ENCODE data around the gene HSF5.
A peak's percentile ranks its signal among the peaks of the same experiment; 100 is the strongest.

The HSF5 gene

DNA sequence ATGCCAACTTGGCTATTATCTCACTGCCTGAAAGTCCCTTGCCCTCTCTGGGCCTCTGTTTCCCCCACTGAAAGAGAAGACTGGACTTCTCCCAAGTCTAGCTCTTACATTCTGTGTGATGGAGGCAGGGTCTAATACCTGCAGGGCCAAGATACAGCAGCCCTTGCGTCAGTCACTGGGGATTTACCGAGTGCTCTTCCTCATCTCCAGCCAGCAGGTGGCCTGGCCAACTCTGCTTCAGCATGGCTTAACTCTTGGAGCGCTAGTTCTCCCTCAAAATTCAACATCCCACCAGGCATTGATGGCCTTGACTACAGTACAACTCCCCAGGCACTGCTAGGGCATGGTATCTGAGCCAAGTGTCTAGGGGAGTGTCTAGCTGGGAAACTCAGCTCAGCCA is 46.1 kb upstream of the HSF5 start:
- no peaks in the 10 kb centered on the region for H3K9me3 ChIP-seq (ENCODE audit: severe bottlenecking)
- no peaks in the 10 kb centered on the region for H3K27me3 ChIP-seq (ENCODE audit: insufficient read depth, low read depth, severe bottlenecking)
- peak; percentile 55 for DNase-seq
- H3K36me3 ChIP-seq, result no peaks in the 10 kb centered on the region
- peak overlapping the region; percentile 92 for H3K27ac ChIP-seq
- TF ChIP-seq CTCF (IDR thresholded peaks at IDR 0.05; ENCODE audit: low read depth, low read length), result peak; percentile 69
- H3K4me3 ChIP-seq (ENCODE audit: low read depth, low read length), result no peak overlapping the region

DNA sequence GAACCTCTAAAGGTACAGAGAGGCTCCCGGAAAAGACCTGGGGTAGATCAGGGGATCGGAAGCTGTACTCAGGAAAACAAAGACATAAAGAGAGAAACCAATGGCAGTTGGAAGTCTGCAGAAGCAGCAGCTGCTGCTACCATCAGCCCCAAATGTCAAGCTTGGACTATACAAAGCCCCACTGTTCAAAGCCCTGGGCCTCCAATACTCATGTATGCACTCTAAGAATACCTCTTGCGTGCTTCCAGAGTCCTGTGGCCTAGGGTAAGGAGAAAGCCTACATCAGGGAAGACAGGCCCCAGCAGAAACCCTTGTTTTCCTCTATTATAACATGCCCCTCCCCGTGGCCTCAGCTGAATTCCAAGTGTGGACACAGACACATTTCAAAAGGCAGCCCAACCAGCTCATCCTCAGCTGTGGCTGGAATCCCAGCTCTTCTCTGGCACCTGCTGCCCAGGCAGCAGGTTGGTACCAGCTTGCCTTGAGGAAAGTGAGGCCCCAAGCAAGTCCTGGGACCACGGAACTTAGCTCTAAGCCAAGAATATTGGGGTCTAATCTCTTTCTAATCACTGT is 45.5 kb upstream of the HSF5 start:
- Histone ChIP-seq H3K4me3 (ENCODE audit: low read depth, low read length) (no peak overlapping the region), H3K27me3 (ENCODE audit: insufficient read depth, low read depth, severe bottlenecking) (no peaks in the 10 kb centered on the region), H3K36me3 (no peaks in the 10 kb centered on the region), H3K9me3 (ENCODE audit: severe bottlenecking) (no peaks in the 10 kb centered on the region), H3K27ac (peak overlapping the region; percentile 92)
- no peak for DNase-seq
- TF ChIP-seq CTCF (IDR thresholded peaks at IDR 0.05; ENCODE audit: low read depth, low read length), result no peak

- Histone ChIP-seq H3K36me3 (no peaks in the 10 kb centered on the region), H3K27me3 (ENCODE audit: insufficient read depth, low read depth, severe bottlenecking) (no peaks in the 10 kb centered on the region), H3K27ac (peak overlapping the region; percentile 95), H3K9me3 (ENCODE audit: severe bottlenecking) (no peaks in the 10 kb centered on the region), H3K4me3 (ENCODE audit: low read depth, low read length) (peak overlapping the region; percentile 82)
- TF ChIP-seq CTCF (IDR thresholded peaks at IDR 0.05; ENCODE audit: low read depth, low read length), result 0 out of 2 replicates have a peak, but pooled peaks have one; percentile 1
- peak; percentile 99 for DNase-seq
Measured at GRCh38 chr17:58532555-58532951, 44.3 kb upstream of the HSF5 start.

- Histone ChIP-seq H3K27ac (peak overlapping the region; percentile 95), H3K4me3 (ENCODE audit: low read depth, low read length) (peak overlapping the region; percentile 82), H3K36me3 (no peaks in the 10 kb centered on the region), H3K27me3 (ENCODE audit: insufficient read depth, low read depth, severe bottlenecking) (no peaks in the 10 kb centered on the region), H3K9me3 (ENCODE audit: severe bottlenecking) (no peaks in the 10 kb centered on the region)
- no peak for TF ChIP-seq CTCF (IDR thresholded peaks at IDR 0.05; ENCODE audit: low read depth, low read length)
- peak; percentile 79 for DNase-seq
Measured at GRCh38 chr17:58531661-58532554, 43.7 kb upstream of the HSF5 start.

DNA sequence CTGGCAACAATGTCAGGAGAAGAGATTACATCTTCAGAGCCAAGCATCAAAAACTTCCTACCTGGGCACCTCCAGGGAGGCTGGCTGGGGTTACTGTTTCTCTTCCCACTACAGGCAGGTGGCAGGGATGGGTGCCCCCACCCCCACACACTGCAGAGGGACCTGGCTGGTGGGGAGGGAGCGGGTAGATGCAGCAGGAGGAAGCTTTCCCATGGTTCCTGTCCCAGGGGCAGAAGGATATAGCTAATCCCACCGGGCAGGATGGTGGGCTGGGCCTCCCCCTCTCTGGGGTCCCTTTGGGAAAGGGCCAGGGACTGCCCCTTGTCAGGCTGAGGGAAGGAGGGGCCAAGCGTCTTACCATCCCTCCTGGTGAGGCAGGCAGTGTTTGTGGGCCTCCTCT is 42.9 kb upstream of the HSF5 start:
- peak; percentile 81 for DNase-seq
- no peaks in the 10 kb centered on the region for H3K27me3 ChIP-seq (ENCODE audit: insufficient read depth, low read depth, severe bottlenecking)
- peaks cover 7% of the 10 kb centered on the region for H3K36me3 ChIP-seq
- no peaks in the 10 kb centered on the region for H3K9me3 ChIP-seq (ENCODE audit: severe bottlenecking)
- H3K4me3 ChIP-seq (ENCODE audit: low read depth, low read length), result peak overlapping the region; percentile 82
- no peak for TF ChIP-seq CTCF (IDR thresholded peaks at IDR 0.05; ENCODE audit: low read depth, low read length)
- peak overlapping the region; percentile 95 for H3K27ac ChIP-seq

All from WERI-Rb-1 (cell line).